HCT116 (cell line): ENCODE data around the gene ARL17A. TPM values are rescaled to one million over a fixed set of nuclear protein-coding genes. Genes with fewer than 3 reads are reported as not detected.
"Not testable (repeated sequence)": the region's sequence is repeated elsewhere in the genome, so short reads cannot be mapped to it uniquely, and the experiment has no call there.

Experiments used
- ATAC-seq: fragments of 200-7000 bp; cut with Tn5 transposase; 2 replicates; pipeline ENCODE4 v1.9.1; 2020; ENCODE audit warnings: mild to moderate bottlenecking, moderate library complexity
- BruUV-seq: library from RNA; stranded (reverse); fragments of 400-500 nt; replicated peaks from 2 replicates; lab custom pipeline; 2021; lab: Mats Ljungman, UMichigan
- CTCF ChIA-PET: fragments of 300-600 bp; sonication (Branson Sonifier 250); formaldehyde crosslinking; loops from one replicate; lab custom pipeline; 2021; ENCODE audit warnings: antibody characterized with exemption; lab: Charles Lee
- POLR2A ChIA-PET: fragments of 300-600, 350-600 bp; sonication (Branson Sonifier 250); formaldehyde crosslinking; loops from one replicate; lab custom pipeline; 2021; ENCODE audit warnings: antibody characterized with exemption; lab: Charles Lee
- RAD21 ChIA-PET, 2 experiments: fragments of 300-600 bp; sonication (Branson Sonifier 250); formaldehyde crosslinking; loops; one replicate each; lab custom pipeline; 2023; ENCODE audit warnings: low total read pairs in 2 of 2; ENCODE audit not compliant: uncharacterized antibody in 2 of 2, unreplicated experiment in 2 of 2, low non-redundant PET in 1 of 2; lab: Charles Lee
- DNase-seq: peaks from one replicate; pipeline ENCODE4 v3.0.0-alpha.2; 2010; ENCODE audit warnings: low read depth, low spot score
- H2AFZ ChIP-seq: fragments of 200-600 bp; shearing (Covaris generic), sonication (generic); 2 replicates; pipeline ENCODE4 v1.6.1; 2017; ENCODE audit warnings: low read depth, mixed run types, mixed read lengths, antibody characterized with exemption, low read length; ENCODE audit not compliant: poor library complexity, severe bottlenecking
- H3K27ac ChIP-seq: 2 replicates; pipeline ENCODE4 v1.5.1; 2012; ENCODE audit warnings: low read depth, low read length
- H3K27me3 ChIP-seq: fragments of 200-600 bp; sonication (generic); 2 replicates; pipeline ENCODE4 v1.6.1; 2016; ENCODE audit warnings: mixed run types, low read length, mixed read lengths; ENCODE audit not compliant: insufficient read depth
- H3K36me3 ChIP-seq, 2 experiments: fragments of 200-500 bp in 1 of 2; fragments of 200-600 bp in 1 of 2; sonication (Bioruptor generic) in 1 of 2; sonication (generic) in 1 of 2; 2 replicates each; pipeline versions ENCODE4 v1.5.1 to v1.6.1; 2014 to 2016; ENCODE audit warnings: low read length in 2 of 2, inconsistent platforms in 1 of 2, mixed read lengths in 1 of 2, mixed run types in 1 of 2; ENCODE audit not compliant: insufficient read depth in 2 of 2, control insufficient read depth in 1 of 2
- H3K4me1 ChIP-seq, 2 experiments: fragments of 200-600 bp in 1 of 2; sonication (generic) in 1 of 2; 2 replicates each; pipeline versions ENCODE4 v1.5.1 to v1.6.1; 2012 to 2017; ENCODE audit warnings: low read length in 2 of 2, inconsistent platforms in 1 of 2, mild to moderate bottlenecking in 1 of 2, mixed read lengths in 1 of 2, mixed run types in 1 of 2, moderate library complexity in 1 of 2; ENCODE audit not compliant: insufficient read depth in 2 of 2, control insufficient read depth in 1 of 2
- H3K4me2 ChIP-seq: fragments of 200-600 bp; sonication (generic); 2 replicates; pipeline ENCODE4 v1.6.1; 2017; ENCODE audit warnings: mixed run types, low read length, mixed read lengths
- H3K4me3 ChIP-seq, 2 experiments: fragments of 200-600 bp in 1 of 2; sonication (generic) in 1 of 2; replicated peaks in 1 of 2; 2 replicates each; pipeline ENCODE4 v1.5.1; 2011 to 2016; ENCODE audit warnings: low read length in 2 of 2, control low read depth in 1 of 2, low read depth in 1 of 2, mild to moderate bottlenecking in 1 of 2, mixed read lengths in 1 of 2, mixed run types in 1 of 2
- H3K79me2 ChIP-seq: fragments of 200-600 bp; sonication (generic); 2 replicates; pipeline ENCODE4 v1.6.1; 2017; ENCODE audit warnings: mild to moderate bottlenecking, mixed run types, low read length, moderate library complexity, mixed read lengths; ENCODE audit not compliant: insufficient read depth
- H3K9ac ChIP-seq: fragments of 200-600 bp; sonication (generic); 2 replicates; pipeline ENCODE4 v1.6.1; 2016; ENCODE audit warnings: low read length, mixed read lengths
- H3K9me2 ChIP-seq: fragments of 200-600 bp; sonication (generic), shearing (Covaris generic); 2 replicates; pipeline ENCODE4 v1.6.1; 2017; ENCODE audit warnings: mixed run types, mild to moderate bottlenecking, moderate library complexity; ENCODE audit not compliant: insufficient read depth
- H3K9me3 ChIP-seq, 2 experiments: fragments of 200-500 bp in 1 of 2; fragments of 200-600 bp in 1 of 2; sonication (Bioruptor generic) in 1 of 2; sonication (generic) in 1 of 2; 2 replicates each; pipeline ENCODE4 v1.6.1; 2014 to 2017; ENCODE audit warnings: low read length in 2 of 2, mixed read lengths in 2 of 2, inconsistent platforms in 1 of 2, low read depth in 1 of 2, mild to moderate bottlenecking in 1 of 2, mixed run types in 1 of 2, moderate library complexity in 1 of 2; ENCODE audit not compliant: control insufficient read depth in 1 of 2, insufficient read depth in 1 of 2
- H4K20me1 ChIP-seq: fragments of 200-600 bp; sonication (generic), shearing (Covaris generic); 2 replicates; pipeline ENCODE4 v1.6.1; 2017; ENCODE audit warnings: mixed run types, mild to moderate bottlenecking, moderate library complexity; ENCODE audit not compliant: insufficient read depth
- intact Hi-C: fragments of 100-400 bp; cut with micrococcal nuclease; formaldehyde crosslinking; loops from 2 replicates; pipeline ENCODE4 v1.10.0; 2022
- total RNA-seq: library from RNA; stranded (reverse); gene quantifications from one replicate; pipeline ENCODE4 v1.2.1, GENCODE V29; 2021; ENCODE audit not compliant: unreplicated experiment

The ARL17A gene
- total RNA-seq, 1 experiment from 2014 or later, result 15.1 TPM

- DNase-seq, H3K4me1 ChIP-seq, intact Hi-C loops, H3K79me2 ChIP-seq, H3K9me2 ChIP-seq, ATAC-seq, H3K9ac ChIP-seq, POLR2A ChIA-PET, H4K20me1 ChIP-seq, H2AFZ ChIP-seq, BruUV-seq, H3K36me3 ChIP-seq, H3K27me3 ChIP-seq, H3K9me3 ChIP-seq, H3K27ac ChIP-seq, H3K4me2 ChIP-seq, H3K4me3 ChIP-seq, CTCF ChIA-PET, RAD21 ChIA-PET: not testable (repeated sequence)
These were observed 23.6 kb upstream of the ARL17A start for GRCh38 chr17:46603125-46603524.

DNA sequence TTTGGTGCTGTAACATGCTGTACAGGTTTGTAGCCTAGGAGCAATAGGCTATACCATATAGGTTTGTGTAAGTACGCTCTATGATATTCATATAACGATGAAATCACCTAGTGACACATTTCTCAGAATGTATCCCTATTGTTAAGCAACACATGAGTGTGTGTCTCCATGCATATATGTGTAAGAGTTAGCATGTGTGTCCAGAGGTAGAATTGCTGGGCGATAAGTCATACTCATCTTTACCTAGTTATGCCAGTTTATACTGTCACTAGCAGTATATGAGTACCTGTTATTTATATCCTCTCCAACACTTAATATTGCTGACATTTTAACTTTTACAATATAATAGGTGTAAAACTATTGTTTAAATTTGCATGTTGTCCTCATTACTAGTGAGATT is 21.3 kb upstream of the ARL17A start:
- H3K9me3 ChIP-seq, H2AFZ ChIP-seq, H3K27ac ChIP-seq, H3K4me2 ChIP-seq, H3K27me3 ChIP-seq, H3K4me1 ChIP-seq, intact Hi-C loops, RAD21 ChIA-PET, H3K9ac ChIP-seq, H4K20me1 ChIP-seq, DNase-seq, H3K9me2 ChIP-seq, ATAC-seq, CTCF ChIA-PET, H3K4me3 ChIP-seq, POLR2A ChIA-PET, BruUV-seq, H3K36me3 ChIP-seq, H3K79me2 ChIP-seq: not testable (repeated sequence)

DNA sequence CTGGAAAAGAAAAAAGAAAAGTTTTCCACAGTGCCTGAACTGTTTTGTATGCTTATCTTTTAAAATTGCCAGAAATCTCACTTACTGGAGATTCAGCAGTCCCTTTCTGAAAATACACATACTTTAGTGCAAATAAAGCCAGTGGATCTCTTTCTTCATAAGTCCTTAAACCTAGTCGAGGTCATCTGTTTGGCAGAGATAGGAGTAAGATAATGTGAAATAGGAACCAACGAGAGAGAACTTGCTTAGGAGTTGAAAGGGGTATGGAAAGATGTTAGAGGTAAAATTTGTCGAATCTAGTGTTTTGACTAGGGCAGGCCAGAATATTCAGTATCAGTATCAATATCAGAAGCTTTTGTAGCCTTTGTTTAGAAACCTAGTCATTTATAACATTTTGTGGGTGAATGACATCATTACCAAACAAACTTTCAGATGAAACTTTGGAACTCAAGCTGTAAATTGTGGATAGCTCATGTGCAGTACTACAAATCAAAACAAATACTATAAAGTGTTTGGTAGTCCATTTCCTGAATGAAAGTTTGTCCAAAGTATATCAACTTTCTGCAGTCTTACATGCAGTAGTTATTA is 18.9 kb upstream of the ARL17A start:
- H3K9ac ChIP-seq, RAD21 ChIA-PET, H3K4me1 ChIP-seq, DNase-seq, H3K4me3 ChIP-seq, intact Hi-C loops, H3K4me2 ChIP-seq, ATAC-seq, H3K27me3 ChIP-seq, H4K20me1 ChIP-seq, H3K27ac ChIP-seq, H3K9me2 ChIP-seq, POLR2A ChIA-PET, H3K9me3 ChIP-seq, H2AFZ ChIP-seq, H3K79me2 ChIP-seq, CTCF ChIA-PET, H3K36me3 ChIP-seq: not testable (repeated sequence)
- TSS peak; percentile 5 for BruUV-seq

DNA sequence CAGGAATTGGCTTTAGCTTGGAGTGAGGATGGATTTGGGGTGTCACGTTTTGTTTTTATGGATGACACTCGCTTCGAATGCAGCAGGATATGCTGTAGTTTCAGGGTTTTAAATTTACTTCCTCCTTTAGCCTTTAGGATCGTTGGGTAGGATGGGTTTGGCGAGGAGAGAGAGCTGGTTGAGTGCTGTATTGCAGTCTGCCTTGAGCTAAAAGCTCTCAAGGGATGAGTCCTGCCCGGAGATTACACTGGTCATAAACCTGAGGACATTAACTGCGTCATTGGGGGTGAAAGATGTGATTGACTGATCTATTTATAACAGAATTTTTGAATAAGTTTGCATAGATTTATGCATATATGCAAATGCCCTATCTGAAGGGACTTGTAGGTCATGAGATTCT is 11.8 kb upstream of the ARL17A start:
- H3K27me3 ChIP-seq, intact Hi-C loops, H3K4me3 ChIP-seq, H4K20me1 ChIP-seq, H3K4me2 ChIP-seq, BruUV-seq, RAD21 ChIA-PET, CTCF ChIA-PET, H3K9me3 ChIP-seq, H3K9ac ChIP-seq, POLR2A ChIA-PET, H3K9me2 ChIP-seq, DNase-seq, H3K36me3 ChIP-seq, H3K27ac ChIP-seq, H3K4me1 ChIP-seq, H2AFZ ChIP-seq, H3K79me2 ChIP-seq: not testable (repeated sequence)
- peak; percentile 55 for ATAC-seq
